ENCODE measurements around the gene ARFGAP1.
"Not testable (repeated sequence)": the region's sequence is repeated elsewhere in the genome, so short reads cannot be mapped to it uniquely, and the experiment has no call there.

Gene ARFGAP1

DNA sequence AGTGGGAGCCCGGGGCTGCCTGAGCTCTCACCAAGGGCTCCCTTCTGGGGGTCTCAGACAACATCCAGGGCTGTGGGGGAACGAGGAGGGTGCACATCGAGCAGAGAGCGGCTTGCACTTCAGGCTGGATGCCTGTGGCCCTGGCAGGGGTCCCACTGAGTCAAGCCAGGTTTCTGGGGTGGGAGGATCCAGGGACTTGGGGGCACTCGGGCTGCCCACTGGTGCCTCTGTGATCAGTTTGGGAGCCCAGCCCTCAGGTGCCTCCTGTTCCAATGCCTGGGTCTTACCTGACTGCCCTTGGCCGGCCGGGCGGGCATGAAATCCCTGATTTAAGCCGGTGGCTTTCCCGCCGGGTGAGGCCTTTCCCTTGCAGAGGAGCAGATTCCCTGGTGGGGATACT is 20.8 kb downstream of the ARFGAP1 start:
- DNase-seq, result no peak

GRCh38 chr20:63293871-63294535 is 21.4 kb downstream of the ARFGAP1 start:
- DNase-seq, result no peak

DNA sequence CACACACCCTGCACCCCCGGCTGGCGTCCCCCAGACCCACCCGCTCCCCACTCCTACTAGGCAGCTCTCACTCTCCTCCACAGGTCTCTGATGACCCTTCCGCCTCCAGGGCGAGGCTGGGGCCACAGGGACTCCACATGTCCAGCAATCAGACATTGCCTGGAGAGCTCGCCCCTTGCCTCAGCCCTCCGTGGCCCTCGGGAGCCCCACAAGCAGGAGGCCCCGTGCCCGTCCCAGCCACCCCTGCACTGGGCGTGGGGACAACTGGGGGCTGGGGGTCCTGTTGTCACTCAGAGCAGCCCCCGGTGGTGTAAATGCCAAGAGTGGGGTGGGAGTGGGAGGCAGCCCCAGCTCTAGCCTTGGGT is 21.9 kb downstream of the ARFGAP1 start:
- no peak for DNase-seq

DNA sequence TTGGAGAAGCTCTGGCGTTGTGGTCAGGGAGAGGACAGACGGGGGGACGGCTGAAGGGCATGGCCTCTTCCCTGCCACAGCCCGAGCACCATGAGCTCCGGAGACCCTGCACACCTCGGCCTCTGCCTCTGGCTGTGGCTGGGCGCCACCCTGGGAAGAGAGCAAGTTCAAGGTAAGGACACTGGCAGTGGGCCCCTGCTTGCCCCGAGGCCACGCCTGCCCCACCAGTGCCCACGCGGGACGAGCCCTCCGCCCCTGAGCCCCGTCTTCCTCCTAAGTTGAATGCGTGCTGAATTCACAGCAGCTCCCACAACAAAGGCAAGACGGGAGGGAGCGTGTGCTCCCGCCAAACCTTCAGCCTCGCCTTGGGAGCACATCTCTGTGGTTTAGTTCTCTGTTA is 22.4 kb downstream of the ARFGAP1 start:
- DNase-seq, result no peak

GRCh38 chr20:63295422-63295821 is 22.8 kb downstream of the ARFGAP1 start:
- DNase-seq, result no peak

- no peak for DNase-seq
Observed at GRCh38 chr20:63295846-63296245, 23.2 kb downstream of the ARFGAP1 start.

- DNase-seq, result no peak
Observed at GRCh38 chr20:63296531-63297299, 24.1 kb downstream of the ARFGAP1 start.

GRCh38 chr20:63297371-63297781 is 24.8 kb downstream of the ARFGAP1 start:
- DNase-seq, result no peak

DNA sequence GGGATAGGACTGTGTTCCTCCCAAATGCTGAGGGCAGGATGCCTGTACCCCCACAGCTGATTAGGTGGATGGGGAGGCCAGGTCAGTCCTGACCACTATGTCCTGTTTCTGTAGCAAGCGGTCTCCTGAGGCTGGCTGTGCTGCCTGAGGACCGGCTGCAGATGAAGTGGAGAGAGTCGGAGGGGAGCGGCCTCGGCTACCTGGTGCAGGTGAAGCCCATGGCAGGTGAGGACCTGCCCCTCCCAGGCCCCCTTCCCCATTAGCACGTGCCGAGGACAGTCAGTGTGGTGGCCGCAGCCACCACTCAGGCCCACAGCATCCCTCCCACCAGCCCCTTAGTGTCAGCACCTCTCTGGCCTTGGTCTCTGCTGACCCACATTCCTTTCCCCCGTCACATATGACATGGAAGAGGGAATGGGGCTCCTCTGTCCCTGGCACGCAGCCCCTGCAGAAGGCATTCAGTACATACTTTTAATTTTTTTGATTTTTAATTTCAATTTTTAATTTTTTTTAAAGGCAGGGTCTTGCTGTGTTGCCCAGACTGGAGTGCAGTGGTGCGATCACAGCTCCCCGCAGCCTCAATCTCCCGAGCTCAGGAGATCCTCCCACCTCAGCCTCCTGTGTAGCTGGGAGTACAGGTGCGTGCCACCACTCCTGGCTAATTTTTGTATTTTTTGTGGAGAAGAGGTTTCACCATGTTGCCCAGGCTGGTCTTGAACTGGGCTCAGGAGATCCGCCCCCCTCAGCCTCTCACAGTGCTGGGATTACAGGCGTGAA is 25.4 kb downstream of the ARFGAP1 start:
- no peak for DNase-seq

DNA sequence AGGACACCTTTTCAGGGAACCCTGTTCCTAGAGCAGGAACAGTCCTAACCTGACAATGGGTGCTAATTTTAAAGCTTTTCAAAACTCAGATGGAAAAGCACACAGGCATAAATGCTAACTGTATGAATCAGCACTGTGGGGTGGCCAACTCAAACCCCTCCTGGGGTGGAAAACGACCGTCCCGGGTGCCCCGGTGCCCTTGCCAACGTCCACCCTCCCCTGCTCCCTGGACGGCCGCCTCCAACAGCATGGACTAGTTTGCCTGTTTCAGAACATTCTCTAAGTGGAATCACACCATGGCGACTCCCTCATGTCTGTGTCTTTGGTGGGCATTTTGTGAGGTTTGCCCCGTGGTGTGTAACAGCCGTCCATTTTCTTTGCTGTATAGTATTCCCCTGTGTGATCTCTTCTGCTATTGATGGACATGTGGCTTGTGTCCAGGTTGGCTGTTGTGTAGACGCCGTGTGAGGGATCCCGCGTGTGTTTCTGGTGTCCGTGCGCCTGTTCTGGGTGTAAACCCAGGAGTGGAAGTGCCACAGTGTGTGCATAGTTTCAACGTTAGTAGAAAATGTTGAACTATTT is 26.2 kb downstream of the ARFGAP1 start:
- DNase-seq, result no peak

- DNase-seq, result no peak
Observed at GRCh38 chr20:63301671-63302070, 29.1 kb downstream of the ARFGAP1 start.

GRCh38 chr20:63303095-63303666 is 30.6 kb downstream of the ARFGAP1 start:
- no peak for DNase-seq

DNA sequence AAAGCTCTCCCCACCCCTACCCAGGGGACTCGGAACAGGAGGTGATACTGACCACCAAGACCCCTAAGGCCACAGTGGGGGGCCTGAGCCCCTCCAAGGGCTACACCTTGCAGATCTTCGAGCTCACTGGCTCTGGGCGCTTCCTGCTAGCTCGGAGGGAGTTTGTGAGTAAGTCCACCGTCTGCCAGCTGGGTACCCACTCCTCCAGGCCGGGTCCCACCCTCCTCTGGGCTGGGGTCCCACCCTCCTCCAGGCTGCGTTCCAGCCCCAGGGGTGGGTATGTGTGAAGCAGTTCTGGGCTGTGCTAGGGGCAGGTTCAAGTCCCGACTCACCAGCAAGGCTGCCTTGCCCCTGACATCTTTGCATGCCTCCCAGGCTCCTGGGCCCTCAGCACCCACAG is 32.8 kb downstream of the ARFGAP1 start:
- DNase-seq, result no peak

- DNase-seq, result not testable (repeated sequence)
Observed at GRCh38 chr20:63305933-63306672, 33.5 kb downstream of the ARFGAP1 start.

GRCh38 chr20:63306673-63307537 is 34.3 kb downstream of the ARFGAP1 start:
- DNase-seq, result no peak

DNA sequence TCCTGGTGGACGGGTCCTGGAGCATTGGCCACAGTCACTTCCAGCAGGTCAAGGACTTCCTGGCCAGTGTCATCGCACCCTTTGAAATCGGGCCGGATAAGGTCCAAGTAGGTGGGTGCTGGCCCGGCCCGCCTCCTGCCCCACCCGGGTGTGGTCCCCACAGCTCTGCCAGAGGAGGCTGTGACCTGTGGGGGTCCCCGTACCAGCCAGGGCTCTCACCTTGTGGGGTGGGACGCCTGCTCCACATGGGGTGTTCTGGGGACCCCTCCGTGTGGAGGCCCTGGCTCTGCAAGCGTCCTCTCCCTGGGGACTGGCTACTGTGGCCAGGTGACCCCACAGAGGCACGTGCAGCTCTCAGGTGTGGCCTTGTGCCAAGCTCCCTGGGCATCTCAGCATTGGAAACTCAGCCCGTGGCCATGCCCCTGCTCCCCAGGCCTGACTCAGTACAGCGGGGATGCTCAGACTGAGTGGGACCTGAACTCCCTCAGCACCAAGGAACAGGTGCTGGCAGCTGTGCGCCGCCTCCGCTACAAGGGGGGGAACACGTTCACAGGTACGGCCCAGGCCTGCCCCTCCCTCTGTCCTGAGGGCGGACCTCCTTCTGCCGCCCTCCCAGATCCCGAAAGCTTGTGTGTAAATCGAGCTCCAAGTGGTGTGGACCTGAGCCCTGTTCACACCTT is 35.1 kb downstream of the ARFGAP1 start:
- DNase-seq, result no peak

DNA sequence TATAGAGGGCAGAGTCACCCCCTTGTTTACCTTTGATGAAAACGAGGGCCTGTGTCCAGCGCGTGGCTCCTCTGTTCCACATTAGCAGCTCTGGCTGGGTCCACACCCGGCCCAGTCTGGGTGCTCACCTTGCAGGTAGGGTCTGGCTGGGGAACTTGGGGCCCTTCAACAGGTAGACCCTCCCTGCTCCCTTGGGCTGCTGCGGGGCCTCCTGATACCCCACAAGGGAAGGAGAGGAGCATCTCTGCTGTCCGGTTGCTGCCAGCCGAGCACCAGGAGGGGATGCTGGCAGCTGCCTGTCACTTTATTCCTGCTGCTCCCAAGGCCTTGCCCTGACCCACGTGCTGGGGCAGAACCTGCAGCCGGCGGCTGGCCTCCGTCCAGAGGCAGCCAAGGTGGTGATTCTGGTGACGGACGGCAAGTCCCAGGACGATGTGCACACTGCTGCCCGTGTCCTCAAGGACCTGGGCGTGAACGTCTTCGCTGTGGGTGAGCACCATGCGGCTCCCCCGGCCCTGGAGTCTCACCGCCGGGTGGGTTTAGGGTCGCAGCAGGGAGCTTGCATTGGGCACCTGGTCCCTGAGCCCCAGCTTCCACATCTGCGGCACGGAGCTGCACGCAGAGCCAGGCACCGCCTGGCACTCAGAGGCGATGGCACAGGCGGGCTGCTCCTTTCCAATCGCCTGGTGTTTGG is 35.8 kb downstream of the ARFGAP1 start:
- no peak for DNase-seq

DNA sequence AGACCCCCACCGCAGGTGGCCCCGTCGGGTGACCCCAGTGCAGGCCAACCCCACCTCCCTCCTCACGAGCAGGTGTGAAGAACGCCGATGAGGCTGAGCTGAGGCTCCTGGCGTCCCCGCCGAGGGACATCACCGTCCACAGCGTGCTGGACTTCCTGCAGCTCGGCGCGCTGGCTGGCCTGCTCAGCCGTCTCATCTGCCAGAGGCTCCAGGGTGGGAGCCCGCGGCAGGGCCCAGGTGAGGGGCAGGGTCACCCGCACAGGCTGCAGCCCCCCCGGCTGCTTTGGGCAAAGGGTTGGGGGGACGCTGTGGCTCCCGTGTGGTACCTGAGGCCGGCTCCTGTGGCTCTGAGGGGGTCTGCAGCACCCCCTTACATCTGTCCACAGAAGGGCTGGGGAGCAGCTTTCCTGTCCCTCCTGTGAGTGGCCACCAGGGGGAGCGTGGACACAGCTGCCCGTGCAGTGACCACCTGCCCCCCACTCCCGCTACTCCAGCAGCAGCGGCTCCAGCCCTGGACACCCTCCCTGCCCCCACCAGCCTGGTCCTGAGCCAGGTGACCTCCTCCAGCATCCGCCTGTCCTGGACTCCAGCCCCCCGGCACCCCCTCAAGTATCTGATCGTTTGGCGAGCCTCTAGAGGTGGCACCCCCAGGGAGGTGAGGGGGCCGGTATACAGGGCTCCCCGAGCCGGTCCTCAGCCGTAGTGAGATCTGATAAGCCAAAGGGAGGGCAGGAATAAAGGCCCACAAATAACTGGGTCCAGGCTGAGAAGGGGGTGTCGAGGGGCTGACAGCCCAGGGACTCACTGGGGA is 36.9 kb downstream of the ARFGAP1 start:
- peak; percentile 5 for DNase-seq
